ENCODE results near the gene BEST1.
A peak's percentile ranks its signal among the peaks of the same experiment; 100 is the strongest.
"Not testable (repeated sequence)": the region's sequence is repeated elsewhere in the genome, so short reads cannot be mapped to it uniquely, and the experiment has no call there.

BEST1 gene

GRCh38 chr11:61960532-61960931 is 10.4 kb downstream of the BEST1 start:
- no peak for DNase-seq (ENCODE audit: low read depth)
- TF ChIP-seq, protein P1, sequence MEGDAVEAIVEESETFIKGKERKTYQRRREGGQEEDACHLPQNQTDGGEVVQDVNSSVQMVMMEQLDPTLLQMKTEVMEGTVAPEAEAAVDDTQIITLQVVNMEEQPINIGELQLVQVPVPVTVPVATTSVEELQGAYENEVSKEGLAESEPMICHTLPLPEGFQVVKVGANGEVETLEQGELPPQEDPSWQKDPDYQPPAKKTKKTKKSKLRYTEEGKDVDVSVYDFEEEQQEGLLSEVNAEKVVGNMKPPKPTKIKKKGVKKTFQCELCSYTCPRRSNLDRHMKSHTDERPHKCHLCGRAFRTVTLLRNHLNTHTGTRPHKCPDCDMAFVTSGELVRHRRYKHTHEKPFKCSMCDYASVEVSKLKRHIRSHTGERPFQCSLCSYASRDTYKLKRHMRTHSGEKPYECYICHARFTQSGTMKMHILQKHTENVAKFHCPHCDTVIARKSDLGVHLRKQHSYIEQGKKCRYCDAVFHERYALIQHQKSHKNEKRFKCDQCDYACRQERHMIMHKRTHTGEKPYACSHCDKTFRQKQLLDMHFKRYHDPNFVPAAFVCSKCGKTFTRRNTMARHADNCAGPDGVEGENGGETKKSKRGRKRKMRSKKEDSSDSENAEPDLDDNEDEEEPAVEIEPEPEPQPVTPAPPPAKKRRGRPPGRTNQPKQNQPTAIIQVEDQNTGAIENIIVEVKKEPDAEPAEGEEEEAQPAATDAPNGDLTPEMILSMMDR (IDR thresholded peaks at IDR 0.05; ENCODE audit: insufficient read depth, low read depth, low read length, missing control alignments), result no peak
- no peak overlapping the region for H3K4me3 ChIP-seq (ENCODE audit: low read depth, low read length)

GRCh38 chr11:61961570-61962212 is 11.5 kb downstream of the BEST1 start:
- no peak overlapping the region for H3K4me3 ChIP-seq (ENCODE audit: low read depth, low read length)
- TF ChIP-seq, protein P1 (IDR thresholded peaks at IDR 0.05; ENCODE audit: insufficient read depth, low read depth, low read length, missing control alignments), result no peak
- no peak for DNase-seq (ENCODE audit: low read depth)

- no peak for DNase-seq (ENCODE audit: low read depth)
- H3K4me3 ChIP-seq (ENCODE audit: low read depth, low read length), result no peak overlapping the region
- TF ChIP-seq, protein P1 (IDR thresholded peaks at IDR 0.05; ENCODE audit: insufficient read depth, low read depth, low read length, missing control alignments), result no peak
Measured at GRCh38 chr11:61962213-61963015, 12.3 kb downstream of the BEST1 start.

DNA sequence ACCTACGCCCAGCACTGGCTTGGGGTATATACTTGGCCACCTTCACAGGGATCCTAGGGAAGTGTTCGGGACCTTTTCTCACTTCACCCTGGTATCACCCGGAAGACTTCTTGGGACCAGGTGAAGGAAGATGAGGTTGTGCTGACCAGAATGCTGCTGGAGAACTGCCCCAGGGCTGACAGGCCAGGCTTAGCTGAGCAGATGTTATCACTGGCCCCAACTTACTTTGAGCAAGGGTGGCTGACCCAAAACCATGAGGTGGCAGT is 12.8 kb downstream of the BEST1 start:
- DNase-seq (ENCODE audit: low read depth), result no peak
- no peak overlapping the region for H3K4me3 ChIP-seq (ENCODE audit: low read depth, low read length)
- TF ChIP-seq, protein P1 (IDR thresholded peaks at IDR 0.05; ENCODE audit: insufficient read depth, low read depth, low read length, missing control alignments), result no peak

DNA sequence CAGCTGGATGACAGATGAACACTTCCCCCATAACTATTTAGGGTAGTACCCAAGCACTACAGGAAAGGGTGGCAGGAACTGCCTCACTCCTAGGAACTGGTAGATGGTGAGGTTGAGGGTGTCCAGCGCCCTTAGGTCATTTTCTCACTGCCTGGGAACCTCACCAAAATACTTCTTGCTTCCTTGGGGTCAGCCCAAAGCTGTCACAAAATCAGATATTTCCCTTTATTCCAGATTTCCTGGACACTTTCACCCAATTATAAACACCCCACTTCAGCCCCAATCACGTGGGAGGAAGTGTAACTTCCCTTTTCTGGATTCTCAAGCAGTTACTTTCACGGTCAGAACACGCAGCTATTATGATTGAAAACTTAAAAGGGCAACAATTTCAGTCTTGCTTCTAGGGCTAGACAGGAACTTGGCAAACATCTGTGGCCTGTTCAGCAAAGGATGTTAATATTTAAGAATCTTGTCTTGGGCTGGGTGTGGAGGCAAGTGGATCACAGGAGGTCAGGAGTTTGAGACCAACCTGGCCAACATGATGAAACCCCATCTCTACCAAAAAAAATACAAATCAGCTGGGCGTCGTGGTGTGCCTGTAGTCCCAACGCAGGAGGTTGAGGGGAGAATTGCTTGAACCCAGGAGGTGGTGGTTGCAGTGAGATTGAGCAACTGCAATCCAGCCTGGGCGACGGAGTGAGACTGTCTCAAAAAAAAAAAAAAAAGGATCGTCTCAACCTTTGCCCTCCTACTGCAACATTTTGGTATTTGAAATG is 13.3 kb downstream of the BEST1 start:
- peak; percentile 72 for DNase-seq (ENCODE audit: low read depth)
- TF ChIP-seq, protein P1 (IDR thresholded peaks at IDR 0.05; ENCODE audit: insufficient read depth, low read depth, low read length, missing control alignments), result no peak
- no peak overlapping the region for H3K4me3 ChIP-seq (ENCODE audit: low read depth, low read length)

GRCh38 chr11:61964058-61964665 is 14.0 kb downstream of the BEST1 start:
- peak; percentile 14 for DNase-seq (ENCODE audit: low read depth)
- TF ChIP-seq, protein P1 (IDR thresholded peaks at IDR 0.05; ENCODE audit: insufficient read depth, low read depth, low read length, missing control alignments), result no peak
- H3K4me3 ChIP-seq (ENCODE audit: low read depth, low read length), result no peak overlapping the region

DNA sequence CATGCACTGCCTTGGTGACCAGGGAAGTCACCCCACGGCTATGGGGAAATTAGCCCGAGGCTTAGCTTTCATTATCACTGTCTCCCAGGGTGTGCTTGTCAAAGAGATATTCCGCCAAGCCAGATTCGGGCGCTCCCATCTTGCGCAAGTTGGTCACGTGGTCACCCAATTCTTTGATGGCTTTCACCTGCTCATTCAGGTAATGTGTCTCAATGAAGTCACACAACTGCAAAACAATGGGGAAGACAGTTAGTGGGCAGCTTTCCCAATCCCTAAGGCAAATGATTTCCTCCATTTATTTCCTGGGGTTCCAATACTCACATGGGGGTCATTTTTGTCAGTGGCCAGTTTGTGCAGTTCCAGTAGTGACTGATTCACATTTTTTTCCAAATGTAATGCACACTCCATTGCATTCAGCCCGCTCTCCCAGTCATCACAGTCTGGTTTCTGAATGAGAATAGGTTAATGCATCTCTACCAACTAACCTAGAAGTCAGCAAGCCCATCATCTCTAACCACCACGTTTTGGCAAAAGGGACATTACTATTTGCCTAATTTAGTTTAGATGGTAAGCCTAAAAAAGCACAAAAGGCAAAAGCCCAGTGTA is 14.6 kb downstream of the BEST1 start:
- not testable (repeated sequence) for DNase-seq (ENCODE audit: low read depth)
- H3K4me3 ChIP-seq (ENCODE audit: low read depth, low read length), result peak overlapping the region; percentile 76

Measured in GM12865 (cell line).